Measurements from ENCODE around the gene XDH.

XDH gene

DNA sequence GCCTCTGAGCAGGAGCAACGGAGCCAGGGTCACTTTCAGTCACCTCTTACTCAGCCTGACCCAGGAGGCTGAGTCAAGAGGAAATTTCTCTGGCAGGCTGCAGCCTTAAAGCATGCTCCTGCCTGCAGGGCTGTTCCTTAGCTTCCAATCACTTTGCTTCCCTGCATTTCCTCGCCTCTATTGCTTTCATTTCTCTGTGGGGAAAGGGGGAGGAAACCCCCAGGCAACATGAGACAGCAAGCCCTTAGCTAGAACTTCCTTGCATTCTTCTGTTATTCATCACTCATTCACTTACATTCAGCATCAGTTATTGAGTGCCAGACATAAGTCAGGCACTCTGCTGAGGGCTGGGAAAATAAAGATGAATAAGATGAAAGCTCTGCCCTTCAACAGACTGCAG, 13.0 kb downstream of the XDH start:
- no peak for DNase-seq

DNA sequence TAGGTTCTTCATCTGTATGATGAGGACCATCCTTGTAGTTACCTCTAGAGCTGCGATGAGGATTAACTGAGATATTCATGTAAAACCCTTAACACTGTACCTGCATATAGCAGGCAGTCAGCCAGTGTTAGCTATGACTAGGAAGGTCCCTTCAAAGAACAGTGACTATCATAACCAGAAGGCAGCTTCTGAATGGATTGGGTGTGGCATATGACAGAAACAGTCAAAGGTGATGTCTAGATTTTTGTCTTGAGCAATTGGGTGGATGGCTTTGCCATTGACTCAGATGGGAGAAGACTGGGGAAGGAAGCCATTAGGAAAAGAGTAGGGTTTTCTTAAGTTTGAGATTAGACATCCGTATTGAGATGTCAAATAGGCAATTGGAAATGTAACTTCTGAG, 15.7 kb downstream of the XDH start:
- DNase-seq: no peak

DNA sequence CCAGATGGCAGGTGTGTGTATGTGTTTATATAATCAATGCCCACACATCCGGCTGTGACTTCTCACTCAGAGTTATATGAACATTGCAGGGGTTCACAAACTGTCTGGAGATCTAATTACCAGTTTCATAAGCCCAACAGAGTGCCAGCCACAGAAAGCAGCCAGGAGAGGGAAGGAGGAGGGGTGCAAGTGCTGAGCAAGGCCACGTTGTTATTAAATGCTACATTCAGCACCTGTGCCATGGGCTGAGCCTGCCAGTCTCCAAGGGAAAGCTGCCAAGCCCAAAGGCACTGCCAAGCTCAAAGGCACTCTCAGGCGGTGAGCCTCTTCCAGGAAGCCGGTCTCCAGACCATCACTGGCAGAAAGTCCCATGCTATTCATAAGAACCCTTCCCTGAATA, 17.4 kb downstream of the XDH start:
- DNase-seq: no peak

DNA sequence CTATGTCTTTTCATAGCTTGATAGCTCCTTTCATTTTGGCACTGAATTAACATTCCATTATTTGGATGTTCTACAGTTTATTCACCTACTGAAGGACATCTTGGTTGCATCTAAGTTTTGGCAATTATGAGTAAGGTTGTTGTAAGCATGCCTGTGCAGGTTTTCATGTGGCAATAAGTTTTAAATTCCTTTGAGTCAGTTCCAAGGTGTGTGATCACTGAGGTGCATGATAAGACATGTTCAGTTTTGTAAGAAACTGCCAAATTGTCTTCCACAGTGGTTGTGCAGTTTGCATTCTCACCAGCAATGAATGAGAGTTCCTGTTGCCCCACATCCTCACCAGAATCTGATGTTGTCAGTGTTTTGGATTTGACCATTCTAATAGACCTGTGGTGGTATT, 24.2 kb downstream of the XDH start:
- DNase-seq: no peak

DNA sequence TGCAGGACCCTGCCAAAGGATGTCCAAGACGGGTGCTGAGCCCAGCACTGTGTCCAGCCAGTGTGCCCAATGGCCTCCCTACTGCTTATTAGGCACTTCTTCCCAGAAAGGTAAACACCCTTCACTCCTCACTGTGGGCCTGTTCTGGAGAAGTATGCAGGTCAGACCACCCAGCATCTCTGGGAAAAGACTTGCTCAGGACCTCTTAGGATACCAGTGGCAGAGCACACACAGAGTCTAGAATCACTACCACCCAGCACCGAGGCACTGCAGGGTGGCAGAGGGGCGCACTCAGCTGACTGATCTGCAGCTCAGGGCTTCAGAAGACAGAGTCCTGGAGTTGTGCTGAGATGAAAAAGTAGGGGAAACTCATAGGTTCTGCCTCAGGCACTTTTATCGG, 25.8 kb downstream of the XDH start:
- DNase-seq: no peak

DNA sequence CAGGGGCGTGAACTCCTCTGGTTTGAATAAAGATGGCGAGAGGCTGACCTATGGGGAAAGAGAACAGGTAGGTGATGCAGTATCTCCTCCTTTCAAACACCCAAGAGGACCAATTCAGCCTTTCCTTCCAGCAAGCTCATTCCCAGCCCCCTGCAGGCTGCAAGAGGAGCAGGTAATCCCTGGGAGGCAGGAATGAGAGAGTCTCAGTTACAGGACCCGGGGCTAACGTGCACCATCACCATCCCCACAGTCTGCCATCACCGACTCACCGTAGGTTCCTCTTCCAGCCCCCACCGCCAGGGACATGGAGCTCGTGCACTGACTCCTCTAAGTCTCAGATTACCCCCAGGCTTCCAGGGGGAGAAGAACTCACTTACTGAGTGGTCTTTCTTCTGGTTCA, 26.7 kb downstream of the XDH start:
- DNase-seq: no peak

DNA sequence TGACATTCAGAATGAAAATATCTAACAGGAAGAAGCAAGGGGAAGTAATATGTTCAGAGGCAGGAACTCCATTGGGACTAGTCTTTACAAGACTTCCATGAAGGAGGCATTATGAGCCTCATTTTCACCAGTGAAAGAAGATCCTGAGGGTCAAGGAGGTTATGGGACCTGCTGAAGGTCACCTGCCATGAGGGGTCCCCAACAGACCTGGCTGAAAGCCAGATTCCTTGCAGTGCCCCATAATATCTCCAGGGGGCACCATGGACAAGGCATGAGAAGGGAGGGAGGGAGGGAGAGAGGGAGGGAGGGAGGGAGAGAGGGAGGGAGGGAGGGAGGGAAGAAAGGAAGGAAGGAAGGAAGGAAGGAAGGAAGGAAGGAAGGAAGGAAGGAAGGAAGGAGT, 27.9 kb downstream of the XDH start:
- no peak for DNase-seq

DNA sequence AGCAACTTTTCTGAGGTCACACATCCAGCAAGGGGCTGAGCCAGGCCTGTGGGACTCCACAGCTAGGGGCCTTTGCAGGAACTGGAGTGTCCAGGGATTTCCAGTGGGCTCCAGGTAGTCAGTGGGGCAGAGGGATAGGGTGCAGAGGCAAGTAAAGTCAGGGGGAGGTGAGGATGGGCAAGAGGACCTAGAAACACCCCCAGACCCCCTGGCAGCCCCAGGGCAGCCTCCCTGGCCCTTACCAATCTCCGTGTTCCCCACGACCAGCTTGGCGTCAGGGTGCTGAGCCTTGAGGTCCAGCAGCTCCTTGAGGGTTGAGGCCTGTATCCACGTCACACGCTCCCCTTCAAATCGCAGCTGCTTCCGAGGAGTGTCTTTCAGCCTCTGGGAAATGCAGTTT, 28.4 kb downstream of the XDH start:
- no peak for DNase-seq

DNA sequence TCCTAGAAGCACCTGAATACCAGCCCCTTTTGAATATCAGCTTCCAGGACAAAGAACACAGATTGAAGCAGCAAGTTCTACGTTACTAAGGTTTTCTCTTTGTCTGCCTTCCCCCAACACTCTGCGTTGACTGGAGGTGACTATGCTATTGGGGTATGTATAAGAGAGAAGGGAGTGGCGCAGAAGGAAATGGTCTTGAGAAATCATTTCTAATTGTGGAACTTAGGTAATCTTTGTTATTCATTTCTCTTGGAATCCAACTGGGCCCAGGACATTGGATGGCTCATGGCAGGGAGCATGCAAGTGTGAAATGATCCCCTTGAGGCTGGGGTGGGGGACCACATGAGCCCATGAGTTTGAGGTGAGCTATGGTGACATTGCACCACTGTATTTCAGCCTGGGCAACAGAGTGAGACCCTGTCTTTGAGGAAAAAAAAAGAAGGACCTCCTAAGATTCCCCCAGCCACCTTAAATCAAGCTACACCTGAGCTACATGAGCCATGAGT, 29.7 kb downstream of the XDH start:
- no peak for DNase-seq

DNA sequence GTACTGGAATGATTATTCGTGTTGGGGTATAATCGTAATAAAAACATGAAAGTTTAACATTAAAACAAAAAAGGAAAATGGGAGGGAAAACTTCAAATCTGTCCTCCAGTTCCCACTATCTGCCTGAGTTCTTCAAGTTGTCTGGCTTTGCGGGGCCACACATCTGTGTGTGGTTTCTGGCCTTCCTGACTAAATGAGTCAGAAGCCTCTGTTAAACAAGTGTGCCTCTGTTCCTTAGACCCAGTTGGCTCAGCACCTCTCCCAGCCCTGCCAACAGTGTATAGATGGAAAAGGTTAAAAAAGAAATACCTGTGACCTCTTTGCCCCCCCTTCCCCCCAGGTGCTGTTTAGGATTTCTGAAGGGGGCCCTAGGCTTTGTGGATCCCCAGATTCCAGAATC, 30.2 kb downstream of the XDH start:
- no peak for DNase-seq

DNA sequence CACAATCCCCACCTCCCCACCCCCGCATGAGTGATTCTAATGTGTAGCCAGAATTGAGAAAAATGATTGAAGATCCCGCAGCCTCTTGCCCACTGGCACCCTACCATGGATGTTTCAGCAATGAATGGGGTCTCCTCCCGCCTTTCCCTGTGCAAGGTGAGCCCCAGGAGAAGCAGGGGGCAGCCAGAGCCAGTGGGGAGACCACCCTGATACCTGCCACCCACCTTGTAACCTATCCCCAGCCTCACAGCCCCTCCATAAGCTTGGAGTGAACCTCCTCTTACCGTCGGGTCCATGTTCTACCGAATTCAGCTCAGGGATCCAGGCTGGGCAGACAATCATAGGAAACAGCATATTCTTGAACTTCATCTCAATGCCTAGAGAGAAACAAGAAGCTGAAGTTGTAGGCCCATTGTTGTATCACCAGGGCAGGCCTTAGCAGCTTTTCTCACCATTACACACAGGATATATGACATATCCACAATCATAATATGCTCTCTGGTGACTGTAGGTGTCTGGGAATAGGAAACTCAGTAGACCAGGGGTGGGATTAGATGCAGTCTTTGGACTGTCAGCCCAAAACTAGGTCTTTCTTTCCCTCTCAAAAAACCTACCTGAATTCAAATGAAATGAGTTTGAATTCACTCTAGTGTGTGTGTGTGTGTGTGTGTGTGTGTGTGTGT, 30.9 kb downstream of the XDH start:
- no peak for DNase-seq

DNA sequence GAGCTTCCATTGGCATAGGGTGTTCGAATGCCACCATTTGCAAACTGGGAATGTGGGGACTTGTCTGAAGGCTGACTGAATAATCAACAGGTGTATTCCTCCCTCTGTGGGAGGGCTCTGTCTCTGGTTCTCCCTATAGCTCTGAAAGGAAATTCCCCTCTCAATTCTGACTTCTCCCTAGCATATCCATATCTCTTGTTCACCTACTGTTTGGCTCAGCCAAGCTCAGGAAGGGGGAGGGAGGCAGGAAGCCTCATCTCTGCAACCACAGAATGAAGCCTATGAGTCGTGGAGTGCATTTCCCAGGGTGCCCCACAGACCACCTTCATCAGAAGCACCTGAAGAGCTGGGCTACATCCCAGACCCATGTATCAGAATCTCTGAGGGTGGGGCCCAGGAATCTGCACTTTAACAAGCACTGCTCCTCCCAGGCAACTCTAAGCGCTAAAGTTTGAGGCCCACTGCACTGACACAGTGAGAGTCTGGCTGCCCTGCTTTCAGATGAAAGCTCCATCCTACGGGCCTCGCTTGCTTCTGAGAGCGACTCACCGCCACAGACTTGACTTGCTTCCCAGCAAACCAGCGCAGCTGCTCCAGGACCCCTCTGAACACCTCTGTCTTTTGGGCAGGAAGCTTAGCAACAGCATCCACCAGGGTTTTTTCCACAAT, 32.0 kb downstream of the XDH start:
- no peak for DNase-seq

DNA sequence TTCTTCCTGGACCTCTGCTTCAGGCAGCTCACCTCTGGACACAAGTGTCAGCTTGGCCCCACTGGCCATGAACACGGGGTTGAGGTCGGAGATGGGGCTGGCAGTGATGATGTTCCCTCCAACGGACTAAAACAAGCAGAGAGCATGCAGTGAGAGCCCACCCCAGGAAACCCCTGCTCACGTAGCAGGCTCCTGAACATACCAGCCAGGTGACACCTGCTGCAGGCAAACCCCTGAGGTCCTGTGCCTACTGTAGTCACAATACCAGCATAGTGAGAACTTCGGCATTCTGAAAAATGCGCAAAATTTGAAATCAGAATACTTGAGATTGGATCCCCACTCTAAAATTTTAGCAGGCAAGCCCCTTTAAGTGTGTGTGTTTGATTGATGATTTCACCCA, 32.9 kb downstream of the XDH start:
- DNase-seq: no peak

DNA sequence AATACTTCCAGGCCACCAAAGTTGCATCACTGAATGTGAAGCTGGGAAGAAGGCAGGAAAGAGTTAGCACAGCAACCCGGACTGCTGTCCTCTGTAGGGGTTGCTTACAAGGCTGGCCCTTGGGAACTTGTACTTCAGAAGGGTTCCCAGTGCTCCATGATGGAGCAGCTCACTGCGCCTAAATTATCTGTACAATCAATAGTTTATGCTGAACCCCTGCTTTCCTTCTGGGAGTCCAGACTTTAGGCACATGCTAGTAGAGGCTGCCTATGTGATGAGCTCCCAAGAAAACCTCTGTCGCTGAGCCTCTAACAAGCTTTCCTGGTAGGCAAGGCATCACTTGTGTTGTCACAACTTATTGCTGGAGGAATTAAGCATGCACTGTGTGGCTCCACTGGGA, 34.3 kb downstream of the XDH start:
- DNase-seq: no peak

DNA sequence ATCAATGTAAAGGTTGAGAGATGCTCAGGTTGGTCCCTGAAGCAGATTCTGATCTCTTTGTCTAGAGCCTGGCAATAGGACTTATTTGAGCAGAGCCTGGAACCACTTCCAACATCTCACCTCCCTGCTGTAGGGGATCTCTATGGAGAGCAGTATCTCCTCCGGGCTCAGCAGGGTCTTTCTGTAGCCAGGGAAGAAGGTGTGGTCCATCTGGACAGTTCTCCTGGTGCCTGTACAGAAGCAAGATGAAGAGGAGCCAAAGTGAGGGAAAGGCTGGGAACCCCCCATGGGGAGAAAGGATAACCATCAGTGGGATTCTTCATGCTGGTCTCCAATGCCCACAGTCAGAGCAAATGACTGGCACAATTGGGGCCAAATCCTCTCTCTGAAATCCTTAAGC, 34.8 kb downstream of the XDH start:
- no peak for DNase-seq

DNA sequence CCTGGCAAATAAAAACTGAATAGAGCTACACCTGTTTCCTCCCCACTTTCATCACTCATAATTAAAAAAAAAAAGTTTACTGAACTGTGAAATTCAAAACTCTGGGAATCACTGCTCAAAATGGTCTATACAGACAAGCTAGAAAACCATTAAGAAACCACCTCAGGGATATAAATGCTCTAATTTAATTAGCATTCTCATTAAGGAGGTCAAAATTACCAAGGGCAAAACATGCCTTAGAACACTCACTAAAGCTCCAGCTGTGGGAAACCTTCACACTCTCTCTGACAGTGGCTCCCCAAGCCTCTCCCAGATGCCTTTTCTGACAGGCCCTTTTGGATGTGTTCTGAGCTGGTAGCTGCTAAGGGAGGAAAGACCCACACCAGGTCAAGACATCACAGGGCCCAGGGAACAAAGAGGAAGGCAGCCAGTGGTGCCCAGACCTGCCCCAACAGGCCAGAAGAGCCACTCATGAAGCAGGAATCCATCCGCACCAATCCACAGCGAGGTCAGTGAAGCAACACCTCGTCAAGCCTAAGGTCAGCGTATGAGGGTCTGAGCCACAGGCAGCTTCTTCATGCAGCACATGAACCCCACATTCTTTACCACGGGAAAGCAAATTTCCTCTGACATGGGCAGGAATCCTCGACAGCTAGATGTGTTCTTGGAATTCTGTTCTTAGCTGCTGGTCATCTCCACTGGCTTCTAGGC, 35.6 kb downstream of the XDH start:
- no peak for DNase-seq

DNA sequence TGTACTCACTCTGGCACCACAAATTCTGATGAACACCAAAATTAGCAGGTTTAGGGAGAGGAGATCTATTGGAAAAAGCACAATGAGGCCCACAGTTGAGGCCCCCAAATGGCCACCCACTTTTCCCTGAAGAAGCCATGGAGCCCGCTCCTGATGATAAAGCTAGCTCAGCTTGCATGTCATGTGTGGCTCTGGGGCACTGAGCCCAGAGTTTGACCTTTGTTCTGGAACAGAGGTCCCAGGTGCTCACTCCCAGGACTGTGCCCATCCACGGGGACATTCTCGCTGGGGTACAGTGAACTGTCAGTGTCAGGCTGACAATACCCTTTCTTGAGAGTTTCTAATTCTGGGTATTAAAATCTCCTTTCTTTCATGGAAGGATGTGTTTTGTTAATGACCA, 36.2 kb downstream of the XDH start:
- DNase-seq: no peak

DNA sequence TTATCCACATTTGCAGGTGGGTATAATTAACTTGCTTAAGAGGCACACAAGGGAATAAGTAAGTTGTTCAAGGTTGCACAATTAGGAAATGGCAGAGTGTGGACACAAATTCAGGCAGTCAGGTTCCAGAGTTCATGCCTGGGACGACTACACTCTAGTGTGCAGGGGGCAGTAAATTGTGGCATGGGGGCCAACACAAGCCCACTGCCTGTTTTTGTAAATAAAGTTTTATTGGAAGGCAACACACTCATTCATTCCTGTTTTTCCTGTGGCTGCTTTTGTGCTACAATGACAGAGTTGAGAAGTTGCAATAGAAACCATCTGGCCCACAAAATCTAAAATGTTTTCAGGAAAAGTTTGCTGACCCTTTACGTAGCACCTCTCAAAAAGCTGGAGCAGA, 41.4 kb downstream of the XDH start:
- no peak for DNase-seq

DNA sequence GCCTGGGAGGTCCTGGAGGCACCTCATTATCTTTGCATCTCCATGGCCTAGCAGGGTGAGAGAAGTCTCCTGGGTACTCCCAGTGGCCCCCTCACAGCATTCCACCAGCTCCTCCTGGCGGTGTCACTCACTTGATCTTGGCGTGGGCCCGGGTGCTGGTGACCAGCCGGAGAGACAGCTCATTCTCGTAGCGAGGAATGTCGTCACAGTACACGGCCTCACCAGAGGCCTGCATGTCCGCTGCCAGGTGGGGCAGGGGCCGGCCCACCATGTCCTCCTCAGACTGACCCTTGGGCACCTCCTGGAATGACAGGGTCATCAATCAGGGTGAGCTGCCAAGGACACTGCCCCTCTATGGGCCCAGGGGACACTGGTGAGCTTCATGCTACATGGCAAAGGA, 42.4 kb downstream of the XDH start:
- DNase-seq: no peak

DNA sequence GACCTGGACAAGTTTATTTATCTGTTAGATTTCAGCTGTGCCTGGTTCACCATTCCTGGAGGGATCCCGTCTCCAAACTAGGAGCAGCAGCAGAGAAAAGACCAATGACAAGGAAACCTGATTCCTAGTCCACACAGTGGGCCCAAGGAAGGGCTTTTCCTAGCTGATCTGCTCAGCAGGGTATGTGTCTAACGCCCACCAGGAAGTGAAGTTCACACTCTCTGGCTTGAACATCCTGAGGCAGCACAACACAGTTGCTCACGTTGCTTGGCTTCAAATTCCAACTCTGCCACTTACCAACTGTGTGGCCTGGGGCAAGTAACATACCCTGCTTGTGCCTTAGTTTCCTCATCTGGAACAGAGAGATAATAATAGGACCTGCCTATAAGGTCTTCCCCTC, 42.9 kb downstream of the XDH start:
- no peak for DNase-seq

DNA sequence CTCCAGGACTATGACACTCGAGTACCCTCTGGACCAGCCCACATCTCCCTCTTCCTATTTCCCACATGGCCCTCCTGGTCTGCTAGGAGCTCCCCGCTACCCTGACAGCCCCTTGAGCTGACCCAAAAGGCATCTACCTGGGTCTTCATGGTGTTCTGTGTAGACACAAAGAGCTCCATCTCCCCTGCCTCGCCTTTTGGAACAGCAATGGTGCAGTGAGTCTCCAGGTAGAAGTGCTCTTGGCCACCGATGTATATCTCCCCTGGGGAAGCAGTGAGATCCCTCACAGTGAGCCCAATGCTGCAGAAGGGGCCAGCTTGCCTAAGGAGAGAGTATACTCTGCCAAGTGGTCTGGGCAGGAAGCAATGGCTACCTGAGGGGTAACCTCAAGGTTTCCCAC, 47.8 kb downstream of the XDH start:
- DNase-seq: no peak

DNA sequence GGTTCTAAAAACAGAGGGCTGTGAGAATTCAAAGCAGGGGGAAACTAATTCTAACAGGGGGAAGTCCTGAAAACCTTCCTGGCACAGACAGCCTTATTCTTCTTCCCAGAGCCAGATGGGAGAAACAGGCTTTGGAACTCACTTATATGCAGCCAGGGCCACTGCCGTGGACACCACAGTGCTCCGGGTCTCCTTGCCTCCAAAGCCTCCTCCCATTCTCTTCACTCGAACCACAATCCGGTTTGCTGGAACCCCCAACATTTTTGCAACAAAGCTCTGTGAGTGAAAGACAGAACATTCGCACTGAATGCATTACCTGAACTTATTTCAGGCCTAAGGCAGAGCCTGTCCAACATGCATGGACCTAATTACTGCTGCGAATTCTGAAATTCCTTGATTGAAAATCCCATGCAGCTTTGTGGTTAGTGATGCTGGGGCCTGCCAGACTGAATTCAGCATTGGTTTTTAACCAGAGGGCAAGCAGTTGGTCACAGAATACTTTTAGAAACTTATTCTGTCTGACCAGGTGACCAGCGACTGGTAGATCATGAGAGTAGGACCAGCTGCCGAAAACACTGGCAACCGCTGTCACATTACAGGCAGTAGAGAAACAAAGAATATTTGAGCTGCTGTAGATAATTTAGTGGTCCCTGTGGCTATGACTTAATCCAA, 48.6 kb downstream of the XDH start:
- DNase-seq: no peak

DNA sequence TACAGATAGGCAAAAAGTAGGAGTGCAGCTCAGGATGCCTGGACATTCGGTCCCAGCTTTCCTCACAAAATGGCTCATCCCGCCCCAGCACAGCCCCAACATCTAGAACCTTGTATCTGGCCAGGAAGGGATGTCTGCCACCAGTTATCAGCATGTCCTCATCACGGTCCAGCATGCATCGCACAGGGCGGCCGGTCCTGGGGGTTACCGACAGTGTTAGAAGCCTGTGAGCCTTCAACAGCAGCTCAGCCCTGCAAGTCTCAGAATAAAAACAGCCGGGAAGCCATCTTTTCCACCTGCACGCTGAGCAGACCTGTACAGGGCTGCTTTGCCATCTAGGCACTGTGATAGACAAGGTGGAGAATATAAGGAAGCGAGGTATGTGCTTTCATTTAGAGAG, 49.2 kb downstream of the XDH start:
- no peak for DNase-seq

Measured in NCI-H146 (cell line).